ENCODE measurements around the gene MAN1C1.

GRCh38 chr1:25793585-25794170, 177.1 kb downstream of the MAN1C1 start:
- TF ChIP-seq CTCF (IDR thresholded peaks at IDR 0.05): no peak
- no peak for TF ChIP-seq POLR2A (IDR thresholded peaks at IDR 0.05)
- no peak for TF ChIP-seq EP300 (IDR thresholded peaks at IDR 0.05)
- no peak for TF ChIP-seq POLR2AphosphoS5 (IDR thresholded peaks at IDR 0.05)
